NB4 (cell line): Measurements from ENCODE around the gene MICU1.

Experiments
- CTCF ChIP-seq: IDR thresholded peaks from one replicate; pipeline ENCODE4 v1.5.1; 2012; ENCODE audit warnings: low read depth, low read length
- MAX ChIP-seq: IDR thresholded peaks from 2 replicates; pipeline ENCODE4 v1.6.1; 2011; ENCODE audit warnings: low read depth, low read length
- POLR2A ChIP-seq: IDR thresholded peaks from 2 replicates; pipeline ENCODE4 v1.6.1; 2011; ENCODE audit warnings: mild to moderate bottlenecking; ENCODE audit not compliant: insufficient read length; ENCODE audit errors: extremely low read depth

- TF ChIP-seq CTCF (no peak), POLR2A (no peak), MAX (no peak)
Observed at GRCh38 chr10:72667207-72667864, 41.5 kb upstream of the MICU1 start.
